ENCODE data around the gene RIPOR3. TPM values are rescaled to one million over a fixed set of nuclear protein-coding genes. Genes with fewer than 3 reads are reported as not detected.

RIPOR3 gene
- polyA plus RNA-seq, 1 donor (not counting 4 experiments of a cell fraction or from before 2014, with no cell fraction given): 0.10 TPM

DNA sequence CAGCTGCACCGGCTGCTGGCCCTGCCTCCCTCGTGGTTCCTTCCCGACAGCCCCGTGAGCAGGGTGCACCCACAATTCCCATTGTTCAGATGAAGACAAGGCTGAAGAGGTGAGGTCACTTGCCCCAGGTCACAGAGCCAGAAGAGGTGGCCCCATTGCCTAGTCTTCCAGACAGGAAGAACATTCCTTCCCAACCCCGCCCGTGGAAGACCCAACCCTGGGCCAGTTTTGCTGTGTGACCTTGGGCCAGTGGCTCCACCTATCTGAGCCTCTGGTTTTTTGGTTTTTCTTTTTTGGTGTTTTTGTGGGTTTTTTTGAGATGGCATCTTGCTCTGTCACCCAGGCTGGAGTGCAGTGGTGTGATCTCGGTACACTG lies 61.7 kb downstream of the RIPOR3 start:
- Histone ChIP-seq H3K27ac (ENCODE audit: control insufficient read depth, insufficient read depth, low read length) (no peak overlapping the region), H2AFZ (ENCODE audit: control insufficient read depth, low read length) (no peak overlapping the region), H3K4me3 (ENCODE audit: control insufficient read depth in 2 of 3, extremely low read depth in 1 of 3, insufficient read depth in 2 of 3, low read depth in 1 of 3, low read length in 3 of 3) (no peak overlapping the region), H4K20me1 (ENCODE audit: control insufficient read depth, extremely low read depth, insufficient read depth, low read length) (no peaks in the 10 kb centered on the region), H3K4me2 (ENCODE audit: control insufficient read depth, extremely low read depth, insufficient read depth, low read depth, low read length) (no peak overlapping the region), H3K9me3 (ENCODE audit: control insufficient read depth, low read depth, low read length) (no peaks in the 10 kb centered on the region), H3K9me1 (ENCODE audit: control insufficient read depth, extremely low read depth, insufficient read depth, low read length) (no peaks in the 10 kb centered on the region), H3K4me1 (ENCODE audit: control insufficient read depth, extremely low read depth, insufficient read depth, low read length) (peaks cover 14% of the 10 kb centered on the region), H3K79me2 (ENCODE audit: control insufficient read depth, insufficient read depth, low read length) (no peaks in the 10 kb centered on the region), H3K27me3 (ENCODE audit: control insufficient read depth, extremely low read depth, insufficient read depth, low read length) (peaks cover 15% of the 10 kb centered on the region), H3K36me3 (ENCODE audit: control insufficient read depth in 2 of 2, extremely low read depth in 1 of 2, insufficient read depth in 2 of 2, low read length in 2 of 2) (no peaks in the 10 kb centered on the region), H3K9ac (ENCODE audit: control insufficient read depth, extremely low read depth, insufficient read depth, low read length) (no peak overlapping the region)
- TF ChIP-seq CTCF (optimal IDR thresholded peaks at IDR 0.05 in 1 of 3, IDR thresholded peaks at IDR 0.05 in 1 of 3, conservative IDR thresholded peaks at IDR 0.05 in 1 of 3; ENCODE audit: extremely low read depth in 1 of 3, insufficient read depth in 2 of 3, low read length in 3 of 3) (no peak), EZH2 (IDR thresholded peaks at IDR 0.05; ENCODE audit: low read length) (no peak)
- FAIRE-seq: no peak
- dilution Hi-C loops (cut with MboI; ENCODE audit: extremely low pct_ligation_motif_present, low sequenced_read_pairs): no loop called here
- no peak for DNase-seq (ENCODE audit: low read depth, low spot score)

- Histone ChIP-seq H3K4me2 (ENCODE audit: control insufficient read depth, extremely low read depth, insufficient read depth, low read depth, low read length) (no peak overlapping the region), H3K4me3 (ENCODE audit: control insufficient read depth in 2 of 3, extremely low read depth in 1 of 3, insufficient read depth in 2 of 3, low read depth in 1 of 3, low read length in 3 of 3) (no peak overlapping the region), H3K36me3 (ENCODE audit: control insufficient read depth in 2 of 2, extremely low read depth in 1 of 2, insufficient read depth in 2 of 2, low read length in 2 of 2) (no peaks in the 10 kb centered on the region), H3K4me1 (ENCODE audit: control insufficient read depth, extremely low read depth, insufficient read depth, low read length) (peaks cover 14% of the 10 kb centered on the region), H3K79me2 (ENCODE audit: control insufficient read depth, insufficient read depth, low read length) (no peaks in the 10 kb centered on the region), H3K9me1 (ENCODE audit: control insufficient read depth, extremely low read depth, insufficient read depth, low read length) (no peaks in the 10 kb centered on the region), H3K9me3 (ENCODE audit: control insufficient read depth, low read depth, low read length) (no peaks in the 10 kb centered on the region), H3K9ac (ENCODE audit: control insufficient read depth, extremely low read depth, insufficient read depth, low read length) (no peak overlapping the region), H2AFZ (ENCODE audit: control insufficient read depth, low read length) (no peak overlapping the region), H3K27me3 (ENCODE audit: control insufficient read depth, extremely low read depth, insufficient read depth, low read length) (peaks cover 15% of the 10 kb centered on the region), H3K27ac (ENCODE audit: control insufficient read depth, insufficient read depth, low read length) (no peak overlapping the region), H4K20me1 (ENCODE audit: control insufficient read depth, extremely low read depth, insufficient read depth, low read length) (no peaks in the 10 kb centered on the region)
- dilution Hi-C loops (cut with MboI; ENCODE audit: extremely low pct_ligation_motif_present, low sequenced_read_pairs): no loop called here
- no peak for FAIRE-seq
- no peak for TF ChIP-seq CTCF (optimal IDR thresholded peaks at IDR 0.05 in 1 of 3, IDR thresholded peaks at IDR 0.05 in 1 of 3, conservative IDR thresholded peaks at IDR 0.05 in 1 of 3; ENCODE audit: extremely low read depth in 1 of 3, insufficient read depth in 2 of 3, low read length in 3 of 3)
- TF ChIP-seq EZH2 (IDR thresholded peaks at IDR 0.05; ENCODE audit: low read length): no peak
- DNase-seq (ENCODE audit: low read depth, low spot score): no peak
Measured at GRCh38 chr20:50628853-50629669, 62.3 kb downstream of the RIPOR3 start.
